ENCODE measurements around the gene UGGT2. TPM values are rescaled to one million over a fixed set of nuclear protein-coding genes. Genes with fewer than 3 reads are reported as not detected.
"Not testable (repeated sequence)": the region's sequence is repeated elsewhere in the genome, so short reads cannot be mapped to it uniquely, and the experiment has no call there.

Gene UGGT2
- total RNA-seq, 4 donors from 2014 or later = 17.5 to 29.9 (median 25.2) TPM

DNA sequence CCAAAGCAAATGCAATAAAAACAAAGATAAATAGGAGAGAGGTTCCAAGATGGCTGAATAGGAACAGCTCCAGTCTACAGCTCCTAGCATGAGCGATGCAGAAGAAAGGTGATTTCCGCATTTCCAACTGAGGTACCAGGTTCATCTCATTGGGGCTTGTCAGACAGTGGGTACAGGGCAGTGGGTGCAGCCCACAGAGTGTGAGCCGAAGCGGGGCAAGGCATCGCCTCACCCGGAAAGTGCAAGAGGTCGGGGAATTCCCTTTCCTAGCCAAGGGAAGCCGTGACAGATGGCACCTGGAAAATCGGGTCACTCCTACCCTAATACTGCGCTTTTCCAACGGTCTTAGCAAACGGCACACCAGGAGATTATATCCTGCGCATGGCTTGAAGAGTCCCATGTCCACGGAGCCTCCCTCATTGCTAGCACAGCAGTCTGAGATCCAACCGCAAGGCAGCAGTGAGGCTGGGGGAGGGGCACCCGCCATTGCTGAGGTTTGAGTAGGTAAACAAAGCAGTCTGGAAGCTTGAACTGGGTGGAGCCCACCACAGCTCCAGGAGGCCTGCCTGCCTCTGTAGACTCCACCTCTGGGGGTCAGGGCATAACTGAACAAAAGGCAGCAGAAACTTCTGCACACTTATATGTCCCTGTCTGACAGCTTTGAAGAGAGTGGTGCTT lies 6.6 kb downstream of the UGGT2 start:
- not testable (repeated sequence) for H3K4me1 ChIP-seq, H3K27ac ChIP-seq, H3K4me3 ChIP-seq, H3K36me3 ChIP-seq, DNase-seq, H3K27me3 ChIP-seq, H3K9me3 ChIP-seq

DNA sequence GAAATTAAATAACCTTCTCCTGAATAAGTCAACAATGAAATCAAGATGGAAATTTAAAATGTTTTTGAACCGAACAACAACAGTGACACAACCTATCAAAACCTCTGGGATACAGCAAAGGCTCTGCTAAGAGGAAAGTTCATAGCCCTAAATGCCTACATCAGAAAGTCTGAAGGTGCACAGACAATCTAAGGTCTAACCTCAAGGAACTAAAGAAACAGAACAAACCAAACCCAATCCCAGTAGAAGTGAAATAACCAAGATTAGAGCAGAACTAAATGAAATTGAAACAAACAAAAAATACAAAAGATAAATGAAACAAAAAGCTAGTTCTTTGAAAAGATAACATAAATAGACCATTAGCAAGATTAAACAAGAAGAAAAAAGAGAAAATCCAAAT lies 9.0 kb downstream of the UGGT2 start:
- H3K27ac ChIP-seq = no peak overlapping the region
- no peak for DNase-seq
- no peaks in the 10 kb centered on the region for H3K36me3 ChIP-seq
- H3K27me3 ChIP-seq = no peaks in the 10 kb centered on the region
- H3K4me3 ChIP-seq = no peak overlapping the region
- H3K4me1 ChIP-seq = no peaks in the 10 kb centered on the region
- TF ChIP-seq, protein P1, sequence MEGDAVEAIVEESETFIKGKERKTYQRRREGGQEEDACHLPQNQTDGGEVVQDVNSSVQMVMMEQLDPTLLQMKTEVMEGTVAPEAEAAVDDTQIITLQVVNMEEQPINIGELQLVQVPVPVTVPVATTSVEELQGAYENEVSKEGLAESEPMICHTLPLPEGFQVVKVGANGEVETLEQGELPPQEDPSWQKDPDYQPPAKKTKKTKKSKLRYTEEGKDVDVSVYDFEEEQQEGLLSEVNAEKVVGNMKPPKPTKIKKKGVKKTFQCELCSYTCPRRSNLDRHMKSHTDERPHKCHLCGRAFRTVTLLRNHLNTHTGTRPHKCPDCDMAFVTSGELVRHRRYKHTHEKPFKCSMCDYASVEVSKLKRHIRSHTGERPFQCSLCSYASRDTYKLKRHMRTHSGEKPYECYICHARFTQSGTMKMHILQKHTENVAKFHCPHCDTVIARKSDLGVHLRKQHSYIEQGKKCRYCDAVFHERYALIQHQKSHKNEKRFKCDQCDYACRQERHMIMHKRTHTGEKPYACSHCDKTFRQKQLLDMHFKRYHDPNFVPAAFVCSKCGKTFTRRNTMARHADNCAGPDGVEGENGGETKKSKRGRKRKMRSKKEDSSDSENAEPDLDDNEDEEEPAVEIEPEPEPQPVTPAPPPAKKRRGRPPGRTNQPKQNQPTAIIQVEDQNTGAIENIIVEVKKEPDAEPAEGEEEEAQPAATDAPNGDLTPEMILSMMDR (IDR thresholded peaks at IDR 0.05) = no peak
- TF ChIP-seq POLR2A (IDR thresholded peaks at IDR 0.05) = no peak
- H3K9me3 ChIP-seq = peaks cover 0 to 5% (median 0%) of the 10 kb centered on the region in 4 donors

DNA sequence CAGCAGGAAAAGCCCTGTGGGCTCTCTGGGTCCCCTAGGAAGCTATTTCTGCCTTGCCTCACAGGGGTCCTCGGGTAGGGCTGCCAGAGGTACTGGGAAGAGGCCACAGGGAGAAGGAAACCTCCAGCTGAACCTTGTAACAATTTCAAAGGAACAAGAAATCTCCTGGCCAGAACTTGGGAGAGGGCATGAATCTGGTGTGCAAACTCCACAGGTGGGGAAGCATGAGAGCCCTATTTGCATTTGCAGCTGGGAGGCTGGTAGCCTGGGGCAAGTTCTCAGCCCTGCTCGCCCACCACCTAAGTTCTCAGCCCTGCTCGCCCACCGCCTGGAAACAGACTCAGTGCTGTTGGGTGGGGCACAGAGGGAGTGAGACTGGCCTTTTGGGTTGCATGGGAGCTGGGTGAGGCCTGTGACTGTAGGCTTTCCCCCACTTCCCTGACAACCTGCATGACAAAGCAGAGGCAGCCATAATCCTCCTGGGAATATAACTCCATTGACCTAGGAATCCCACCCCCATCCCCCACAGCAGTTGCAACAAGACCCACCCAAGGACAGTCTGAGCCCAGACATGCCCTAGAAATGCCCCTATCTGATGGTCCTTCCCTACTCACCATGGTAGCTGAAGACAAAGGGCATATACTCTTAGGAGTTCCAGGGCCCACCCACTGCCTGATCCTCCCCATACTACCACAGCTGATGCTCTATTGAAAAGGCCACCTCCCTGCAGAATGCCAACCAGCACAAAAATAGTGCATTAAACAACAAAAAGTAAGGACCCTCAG lies 11.7 kb downstream of the UGGT2 start:
- no peak for DNase-seq
- TF ChIP-seq, protein P1 (IDR thresholded peaks at IDR 0.05) = no peak
- TF ChIP-seq POLR2A (IDR thresholded peaks at IDR 0.05) = no peak
- Histone ChIP-seq H3K9me3 (peaks cover 0 to 2% (median 0%) of the 10 kb centered on the region in 4 donors), H3K4me1 (no peaks in the 10 kb centered on the region), H3K36me3 (no peaks in the 10 kb centered on the region), H3K27ac (no peak overlapping the region), H3K4me3 (no peak overlapping the region), H3K27me3 (no peaks in the 10 kb centered on the region)

DNA sequence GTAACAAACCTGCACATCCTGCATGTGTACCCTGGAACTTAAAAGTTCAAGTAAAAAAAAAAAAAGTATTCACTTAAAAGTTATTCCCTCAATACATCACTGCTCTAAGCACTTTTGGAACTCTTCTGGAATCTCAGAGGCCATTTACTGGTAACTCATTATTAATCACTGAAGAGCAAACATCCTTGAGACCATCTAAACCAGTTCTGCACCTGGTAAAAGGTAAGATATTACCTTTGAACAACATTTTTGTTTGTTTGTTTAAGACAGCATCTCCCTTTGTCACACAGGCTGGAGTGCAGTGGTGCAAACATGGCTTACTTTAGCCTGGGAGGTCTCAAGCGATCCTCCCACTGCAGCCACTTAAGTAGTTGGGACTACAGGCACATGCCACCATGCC lies 16.7 kb downstream of the UGGT2 start:
- Histone ChIP-seq H3K27me3 (no peaks in the 10 kb centered on the region), H3K9me3 (no peaks in the 10 kb centered on the region), H3K4me1 (no peaks in the 10 kb centered on the region), H3K4me3 (no peak overlapping the region), H3K27ac (no peak overlapping the region), H3K36me3 (no peaks in the 10 kb centered on the region)
- DNase-seq = no peak
- TF ChIP-seq POLR2A (IDR thresholded peaks at IDR 0.05) = no peak
- TF ChIP-seq, protein P1 (IDR thresholded peaks at IDR 0.05) = no peak

DNA sequence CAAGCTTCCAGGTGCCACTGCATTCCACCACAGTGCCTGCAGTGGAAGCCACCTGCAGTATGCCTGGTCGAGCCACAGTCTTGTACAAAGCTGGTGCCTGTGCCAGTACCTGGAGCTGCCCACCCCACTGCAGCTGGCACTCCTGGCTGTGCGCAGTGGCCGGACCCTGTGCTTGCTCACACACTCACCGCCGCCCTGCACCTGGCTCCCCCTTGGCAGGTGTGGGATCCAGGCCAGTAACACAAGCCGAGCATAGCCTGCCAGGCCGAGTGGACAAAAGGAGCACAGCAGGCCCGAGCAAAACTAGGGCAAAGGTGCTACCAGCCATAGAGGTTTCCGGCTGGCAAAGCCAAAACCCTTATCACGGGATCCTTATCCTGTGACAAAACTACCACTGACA lies 18.5 kb downstream of the UGGT2 start:
- TF ChIP-seq POLR2A (IDR thresholded peaks at IDR 0.05) = no peak
- TF ChIP-seq, protein P1 (IDR thresholded peaks at IDR 0.05) = no peak
- no peak overlapping the region for H3K4me3 ChIP-seq
- H3K9me3 ChIP-seq = no peaks in the 10 kb centered on the region
- no peaks in the 10 kb centered on the region for H3K36me3 ChIP-seq
- H3K27me3 ChIP-seq = no peaks in the 10 kb centered on the region
- no peak for DNase-seq
- H3K4me1 ChIP-seq = no peaks in the 10 kb centered on the region
- no peak overlapping the region for H3K27ac ChIP-seq

Measured in Peyer's patch (tissue), 4 donors.